Keratinocyte (primary cell): ENCODE results near the gene WAC. TPM values are rescaled to one million over a fixed set of nuclear protein-coding genes. Genes with fewer than 3 reads are reported as not detected.

Source experiments
- DNase-seq: peaks from one replicate; pipeline ENCODE4 v3.0.0-alpha.2; 2011; ENCODE audit warnings: low read depth, missing footprints, low spot score
- FAIRE-seq: peaks from 2 replicates; lab custom pipeline; 2011; peaks lifted over from hg19 to GRCh38; lab: Jason Lieb, UNC
- H2AFZ ChIP-seq: 2 replicates; pipeline ENCODE4 v1.6.0; 2012; ENCODE audit warnings: low read length, control low read depth, inconsistent platforms; ENCODE audit not compliant: control insufficient read depth
- H3K27ac ChIP-seq: 2 replicates; pipeline ENCODE4 v1.5.1; 2011; ENCODE audit warnings: low read length; ENCODE audit not compliant: control insufficient read depth, insufficient read depth
- H3K27me3 ChIP-seq: 3 replicates; pipeline ENCODE4 v1.6.0; 2011; ENCODE audit warnings: low read length; ENCODE audit not compliant: control insufficient read depth, insufficient read depth; ENCODE audit errors: extremely low read depth
- H3K36me3 ChIP-seq, 2 experiments: 2 replicates in 1 of 2; 3 replicates in 1 of 2; pipeline ENCODE4 v1.5.1; 2011; ENCODE audit warnings: low read length in 2 of 2, mild to moderate bottlenecking in 1 of 2; ENCODE audit not compliant: control insufficient read depth in 2 of 2, insufficient read depth in 2 of 2; ENCODE audit errors: extremely low read depth in 1 of 2
- H3K4me1 ChIP-seq: 3 replicates; pipeline ENCODE4 v1.5.1; 2011; ENCODE audit warnings: low read length; ENCODE audit not compliant: control insufficient read depth, insufficient read depth; ENCODE audit errors: extremely low read depth
- H3K4me2 ChIP-seq: 3 replicates; pipeline ENCODE4 v1.6.0; 2011; ENCODE audit warnings: low read depth, low read length; ENCODE audit not compliant: control insufficient read depth, insufficient read depth; ENCODE audit errors: extremely low read depth
- H3K4me3 ChIP-seq, 3 experiments: fragments of 200-600 bp in 1 of 3; sonication (generic) in 1 of 3; 2 replicates in 2 of 3; 3 replicates in 1 of 3; pipeline ENCODE4 v1.5.1; 2011 to 2016; ENCODE audit warnings: low read length in 3 of 3, mild to moderate bottlenecking in 3 of 3, control low read depth in 2 of 3, inconsistent platforms in 1 of 3, low read depth in 1 of 3, mixed read lengths in 1 of 3, mixed run types in 1 of 3, moderate library complexity in 1 of 3; ENCODE audit not compliant: control insufficient read depth in 2 of 3, insufficient read depth in 2 of 3; ENCODE audit errors: extremely low read depth in 1 of 3
- H3K79me2 ChIP-seq: 2 replicates; pipeline ENCODE4 v1.6.0; 2012; ENCODE audit warnings: low read length; ENCODE audit not compliant: control insufficient read depth, insufficient read depth
- H3K9ac ChIP-seq: 3 replicates; pipeline ENCODE4 v1.6.0; 2011; ENCODE audit warnings: low read length; ENCODE audit not compliant: control insufficient read depth, insufficient read depth; ENCODE audit errors: extremely low read depth
- H3K9me1 ChIP-seq: 3 replicates; pipeline ENCODE4 v1.6.0; 2011; ENCODE audit warnings: low read length; ENCODE audit not compliant: control insufficient read depth, insufficient read depth; ENCODE audit errors: extremely low read depth
- H3K9me3 ChIP-seq: 2 replicates; pipeline ENCODE4 v1.5.1; 2012; ENCODE audit warnings: low read depth, low read length; ENCODE audit not compliant: control insufficient read depth
- H4K20me1 ChIP-seq: 3 replicates; pipeline ENCODE4 v1.6.0; 2011; ENCODE audit warnings: low read length; ENCODE audit not compliant: control insufficient read depth, insufficient read depth; ENCODE audit errors: extremely low read depth
- EZH2 ChIP-seq: IDR thresholded peaks from one replicate; pipeline ENCODE4 v1.6.1; 2012; ENCODE audit warnings: inconsistent platforms, mild to moderate bottlenecking, low read length, moderate library complexity
- dilution Hi-C: fragments of 300-500 bp; cut with MboI; formaldehyde crosslinking; loops from one replicate; pipeline ENCODE4 v1.7.0; 2020; ENCODE audit warnings: low sequenced_read_pairs; ENCODE audit not compliant: extremely low pct_ligation_motif_present
- polyA plus RNA-seq, 5 experiments: library from polyadenylated mRNA; depleted of rRNA in 3 of 5; stranded (reverse) in 3 of 5; stranded (forward) in 1 of 5; unstranded in 1 of 5; fragments of >200 nt; gene quantifications; 1 replicate in 1 of 5; 2 replicates in 3 of 5; 3 replicates in 1 of 5; pipeline versions ENCODE4 v1.2.1 to v1.2.3, GENCODE V29; 2011 to 2012; ENCODE audit warnings: missing spikeins in 2 of 5, low read depth in 1 of 5, low replicate concordance in 1 of 5
- TF ChIP-seq, protein P1 (sequence below), 3 experiments: IDR thresholded peaks in 1 of 3; conservative IDR thresholded peaks in 1 of 3; optimal IDR thresholded peaks in 1 of 3; 2 replicates in 2 of 3; 3 replicates in 1 of 3; pipeline versions ENCODE3 to v1.5.1; 2011; ENCODE audit warnings: low read length in 3 of 3, mild to moderate bottlenecking in 3 of 3, moderate library complexity in 2 of 3, control low read depth in 1 of 3, inconsistent platforms in 1 of 3; ENCODE audit not compliant: insufficient read depth in 2 of 3; ENCODE audit errors: extremely low read depth in 1 of 3

The WAC gene
- polyA plus RNA-seq, 1 donor (not counting 4 experiments of a cell fraction or from before 2014, with no cell fraction given): 80.8 TPM

DNA sequence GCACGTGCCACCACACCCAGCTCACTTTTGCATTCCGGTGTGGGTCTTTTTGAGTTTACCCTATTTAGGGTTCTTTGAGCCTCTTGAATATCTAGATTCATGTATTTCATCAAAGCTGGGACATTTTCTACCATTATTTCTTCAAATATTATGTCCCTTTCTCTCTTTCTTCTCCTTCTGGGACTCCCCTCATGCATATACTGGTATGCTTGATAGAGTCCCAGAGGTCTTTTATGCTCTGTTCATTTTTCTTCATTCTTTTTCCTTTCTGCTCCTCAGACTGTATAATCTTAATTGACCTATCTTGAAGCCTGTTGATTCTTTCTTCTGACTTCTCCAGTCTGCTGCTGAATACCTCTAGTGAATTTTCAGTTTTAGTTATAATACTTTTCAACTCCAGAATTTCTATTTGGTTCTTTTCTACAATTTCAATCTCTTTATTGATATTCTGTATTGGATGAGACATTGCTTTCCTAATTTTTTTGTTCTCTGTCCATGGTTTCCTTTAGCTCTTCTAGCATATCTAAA lies 9.1 kb upstream of the WAC start:
- Histone ChIP-seq H3K4me3 (no peak overlapping the region), H3K9me3 (no peaks in the 10 kb centered on the region), H3K4me2 (no peak overlapping the region), H3K9me1 (no peaks in the 10 kb centered on the region), H4K20me1 (no peaks in the 10 kb centered on the region), H3K9ac (no peak overlapping the region), H3K27me3 (no peaks in the 10 kb centered on the region), H3K79me2 (no peaks in the 10 kb centered on the region), H3K4me1 (no peaks in the 10 kb centered on the region), H3K27ac (no peak overlapping the region), H3K36me3 (peaks cover 0 to 3% of the 10 kb centered on the region in 2 experiments), H2AFZ (no peak overlapping the region)
- dilution Hi-C loops: no loop called here
- TF ChIP-seq, protein P1, sequence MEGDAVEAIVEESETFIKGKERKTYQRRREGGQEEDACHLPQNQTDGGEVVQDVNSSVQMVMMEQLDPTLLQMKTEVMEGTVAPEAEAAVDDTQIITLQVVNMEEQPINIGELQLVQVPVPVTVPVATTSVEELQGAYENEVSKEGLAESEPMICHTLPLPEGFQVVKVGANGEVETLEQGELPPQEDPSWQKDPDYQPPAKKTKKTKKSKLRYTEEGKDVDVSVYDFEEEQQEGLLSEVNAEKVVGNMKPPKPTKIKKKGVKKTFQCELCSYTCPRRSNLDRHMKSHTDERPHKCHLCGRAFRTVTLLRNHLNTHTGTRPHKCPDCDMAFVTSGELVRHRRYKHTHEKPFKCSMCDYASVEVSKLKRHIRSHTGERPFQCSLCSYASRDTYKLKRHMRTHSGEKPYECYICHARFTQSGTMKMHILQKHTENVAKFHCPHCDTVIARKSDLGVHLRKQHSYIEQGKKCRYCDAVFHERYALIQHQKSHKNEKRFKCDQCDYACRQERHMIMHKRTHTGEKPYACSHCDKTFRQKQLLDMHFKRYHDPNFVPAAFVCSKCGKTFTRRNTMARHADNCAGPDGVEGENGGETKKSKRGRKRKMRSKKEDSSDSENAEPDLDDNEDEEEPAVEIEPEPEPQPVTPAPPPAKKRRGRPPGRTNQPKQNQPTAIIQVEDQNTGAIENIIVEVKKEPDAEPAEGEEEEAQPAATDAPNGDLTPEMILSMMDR (optimal IDR thresholded peaks at IDR 0.05 in 1 of 3, IDR thresholded peaks at IDR 0.05 in 1 of 3, conservative IDR thresholded peaks at IDR 0.05 in 1 of 3; ENCODE audit: extremely low read depth in 1 of 3, insufficient read depth in 2 of 3, low read length in 3 of 3): no peak
- no peak for TF ChIP-seq EZH2
- FAIRE-seq (no peak), DNase-seq (no peak)

DNA sequence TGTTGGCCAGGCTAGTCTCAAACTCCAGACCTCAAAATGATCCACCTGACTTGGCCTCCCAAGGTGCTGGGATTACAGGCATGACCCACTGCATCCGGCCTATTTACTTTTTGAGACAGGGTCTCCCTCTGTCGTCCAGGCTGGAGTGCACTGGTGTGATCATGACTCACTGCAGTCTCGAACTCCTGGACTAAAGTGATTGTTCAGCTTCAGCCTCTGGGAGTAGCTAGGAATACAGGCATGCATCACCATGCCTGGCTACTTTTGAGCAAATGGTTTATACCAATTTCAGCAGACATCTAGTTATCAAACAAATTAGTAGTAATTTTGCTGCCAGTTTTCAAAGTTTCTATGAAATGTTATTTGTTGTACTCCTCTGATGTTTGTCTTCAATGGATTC lies 2.2 kb upstream of the WAC start:
- Histone ChIP-seq H3K36me3 (peaks cover 4 to 7% of the 10 kb centered on the region in 2 experiments), H3K79me2 (peaks cover 40% of the 10 kb centered on the region), H3K27ac (no peak overlapping the region), H3K9ac (no peak overlapping the region), H3K9me1 (no peaks in the 10 kb centered on the region), H3K9me3 (no peaks in the 10 kb centered on the region), H3K27me3 (no peaks in the 10 kb centered on the region), H3K4me3 (no peak overlapping the region), H2AFZ (no peak overlapping the region), H3K4me2 (no peak overlapping the region), H4K20me1 (no peaks in the 10 kb centered on the region), H3K4me1 (no peaks in the 10 kb centered on the region)
- dilution Hi-C loops: no loop called here
- TF ChIP-seq EZH2: no peak
- TF ChIP-seq, protein P1 (optimal IDR thresholded peaks at IDR 0.05 in 1 of 3, IDR thresholded peaks at IDR 0.05 in 1 of 3, conservative IDR thresholded peaks at IDR 0.05 in 1 of 3; ENCODE audit: extremely low read depth in 1 of 3, insufficient read depth in 2 of 3, low read length in 3 of 3): no peak
- DNase-seq (no peak), FAIRE-seq (no peak)
